ENCODE data around the gene CGB3.
"Not testable (repeated sequence)": the region's sequence is repeated elsewhere in the genome, so short reads cannot be mapped to it uniquely, and the experiment has no call there.

CGB3 gene

GRCh38 chr19:49042177-49042576 lies 18.0 kb upstream of the CGB3 start:
- H2AFZ ChIP-seq (ENCODE audit: low read length, unreplicated experiment) = no peak overlapping the region
- no peaks in the 10 kb centered on the region for H3K27me3 ChIP-seq (ENCODE audit: insufficient read depth, low read length)
- H3K27ac ChIP-seq (ENCODE audit: low read depth, low read length) = no peak overlapping the region
- no peaks in the 10 kb centered on the region for H3K4me1 ChIP-seq (ENCODE audit: control insufficient read depth, insufficient read depth, low read length, unreplicated experiment)
- H3K36me3 ChIP-seq (ENCODE audit: insufficient read depth, low read length) = no peaks in the 10 kb centered on the region
- H3K4me3 ChIP-seq (ENCODE audit: low read depth, low read length) = no peak overlapping the region
- no peaks in the 10 kb centered on the region for H3K79me2 ChIP-seq (ENCODE audit: control insufficient read depth, insufficient read depth, low read length, unreplicated experiment)

GRCh38 chr19:49039736-49040135 lies 15.6 kb upstream of the CGB3 start:
- H2AFZ ChIP-seq (ENCODE audit: low read length, unreplicated experiment); H3K27me3 ChIP-seq (ENCODE audit: insufficient read depth, low read length); H3K36me3 ChIP-seq (ENCODE audit: insufficient read depth, low read length); H3K4me3 ChIP-seq (ENCODE audit: low read depth, low read length); H3K79me2 ChIP-seq (ENCODE audit: control insufficient read depth, insufficient read depth, low read length, unreplicated experiment); H3K27ac ChIP-seq (ENCODE audit: low read depth, low read length); H3K4me1 ChIP-seq (ENCODE audit: control insufficient read depth, insufficient read depth, low read length, unreplicated experiment): not testable (repeated sequence)

GRCh38 chr19:49038557-49039276 lies 14.6 kb upstream of the CGB3 start:
- not testable (repeated sequence) for H3K27ac ChIP-seq (ENCODE audit: low read depth, low read length); H3K36me3 ChIP-seq (ENCODE audit: insufficient read depth, low read length); H3K79me2 ChIP-seq (ENCODE audit: control insufficient read depth, insufficient read depth, low read length, unreplicated experiment); H3K4me3 ChIP-seq (ENCODE audit: low read depth, low read length); H3K27me3 ChIP-seq (ENCODE audit: insufficient read depth, low read length); H2AFZ ChIP-seq (ENCODE audit: low read length, unreplicated experiment); H3K4me1 ChIP-seq (ENCODE audit: control insufficient read depth, insufficient read depth, low read length, unreplicated experiment)

- not testable (repeated sequence) for H3K79me2 ChIP-seq (ENCODE audit: control insufficient read depth, insufficient read depth, low read length, unreplicated experiment); H3K27me3 ChIP-seq (ENCODE audit: insufficient read depth, low read length); H3K27ac ChIP-seq (ENCODE audit: low read depth, low read length); H3K36me3 ChIP-seq (ENCODE audit: insufficient read depth, low read length); H3K4me3 ChIP-seq (ENCODE audit: low read depth, low read length); H2AFZ ChIP-seq (ENCODE audit: low read length, unreplicated experiment); H3K4me1 ChIP-seq (ENCODE audit: control insufficient read depth, insufficient read depth, low read length, unreplicated experiment)
Observed at GRCh38 chr19:49038111-49038510, 14.0 kb upstream of the CGB3 start.

- H3K27ac ChIP-seq (ENCODE audit: low read depth, low read length); H3K4me3 ChIP-seq (ENCODE audit: low read depth, low read length); H3K4me1 ChIP-seq (ENCODE audit: control insufficient read depth, insufficient read depth, low read length, unreplicated experiment): not testable (repeated sequence)
Observed at GRCh38 chr19:49036815-49037214, 12.7 kb upstream of the CGB3 start, which contains the start of gene CGB1. CGB1 (minus strand) TSS chr19:49036895; CDS start chr19:49036711, 184 bp downstream.

GRCh38 chr19:49031642-49032301 lies 7.6 kb upstream of the CGB3 start, which contains the start of gene CGB2:
CGB2 (plus strand) TSS chr19:49031890; CDS start chr19:49032096, 206 bp downstream.
- H3K79me2 ChIP-seq (ENCODE audit: control insufficient read depth, insufficient read depth, low read length, unreplicated experiment); H3K4me3 ChIP-seq (ENCODE audit: low read depth, low read length); H2AFZ ChIP-seq (ENCODE audit: low read length, unreplicated experiment); H3K4me1 ChIP-seq (ENCODE audit: control insufficient read depth, insufficient read depth, low read length, unreplicated experiment); H3K27me3 ChIP-seq (ENCODE audit: insufficient read depth, low read length); H3K27ac ChIP-seq (ENCODE audit: low read depth, low read length); H3K36me3 ChIP-seq (ENCODE audit: insufficient read depth, low read length): not testable (repeated sequence)

More at GRCh38 chr19:49036815-49037214, 12.7 kb upstream of the CGB3 start, which contains the start of gene CGB1:
- not testable (repeated sequence) for H2AFZ ChIP-seq (ENCODE audit: low read length, unreplicated experiment); H3K79me2 ChIP-seq (ENCODE audit: control insufficient read depth, insufficient read depth, low read length, unreplicated experiment); H3K27me3 ChIP-seq (ENCODE audit: insufficient read depth, low read length); H3K36me3 ChIP-seq (ENCODE audit: insufficient read depth, low read length)

- H3K36me3 ChIP-seq (ENCODE audit: insufficient read depth, low read length); H3K27ac ChIP-seq (ENCODE audit: low read depth, low read length); H3K4me3 ChIP-seq (ENCODE audit: low read depth, low read length); H3K27me3 ChIP-seq (ENCODE audit: insufficient read depth, low read length); H2AFZ ChIP-seq (ENCODE audit: low read length, unreplicated experiment); H3K4me1 ChIP-seq (ENCODE audit: control insufficient read depth, insufficient read depth, low read length, unreplicated experiment); H3K79me2 ChIP-seq (ENCODE audit: control insufficient read depth, insufficient read depth, low read length, unreplicated experiment): not testable (repeated sequence)
Observed at GRCh38 chr19:49030323-49030722, 6.2 kb upstream of the CGB3 start.

- H3K4me1 ChIP-seq (ENCODE audit: control insufficient read depth, insufficient read depth, low read length, unreplicated experiment); H3K36me3 ChIP-seq (ENCODE audit: insufficient read depth, low read length); H3K27ac ChIP-seq (ENCODE audit: low read depth, low read length); H3K79me2 ChIP-seq (ENCODE audit: control insufficient read depth, insufficient read depth, low read length, unreplicated experiment); H2AFZ ChIP-seq (ENCODE audit: low read length, unreplicated experiment); H3K4me3 ChIP-seq (ENCODE audit: low read depth, low read length); H3K27me3 ChIP-seq (ENCODE audit: insufficient read depth, low read length): not testable (repeated sequence)
Observed at GRCh38 chr19:49029749-49030148, 5.6 kb upstream of the CGB3 start.

GRCh38 chr19:49028686-49029085 lies 4.6 kb upstream of the CGB3 start:
- H3K36me3 ChIP-seq (ENCODE audit: insufficient read depth, low read length); H3K4me3 ChIP-seq (ENCODE audit: low read depth, low read length); H3K27me3 ChIP-seq (ENCODE audit: insufficient read depth, low read length); H3K79me2 ChIP-seq (ENCODE audit: control insufficient read depth, insufficient read depth, low read length, unreplicated experiment); H3K27ac ChIP-seq (ENCODE audit: low read depth, low read length); H3K4me1 ChIP-seq (ENCODE audit: control insufficient read depth, insufficient read depth, low read length, unreplicated experiment); H2AFZ ChIP-seq (ENCODE audit: low read length, unreplicated experiment): not testable (repeated sequence)

GRCh38 chr19:49025599-49025998 lies 1.5 kb upstream of the CGB3 start:
- H3K27ac ChIP-seq (ENCODE audit: low read depth, low read length); H3K4me1 ChIP-seq (ENCODE audit: control insufficient read depth, insufficient read depth, low read length, unreplicated experiment): not testable (repeated sequence)

GRCh38 chr19:49025088-49025487 lies 955 bp upstream of the CGB3 start:
- not testable (repeated sequence) for H3K4me3 ChIP-seq (ENCODE audit: low read depth, low read length); H3K27me3 ChIP-seq (ENCODE audit: insufficient read depth, low read length); H3K4me1 ChIP-seq (ENCODE audit: control insufficient read depth, insufficient read depth, low read length, unreplicated experiment); H3K36me3 ChIP-seq (ENCODE audit: insufficient read depth, low read length); H2AFZ ChIP-seq (ENCODE audit: low read length, unreplicated experiment); H3K79me2 ChIP-seq (ENCODE audit: control insufficient read depth, insufficient read depth, low read length, unreplicated experiment); H3K27ac ChIP-seq (ENCODE audit: low read depth, low read length)

More at GRCh38 chr19:49025599-49025998, 1.5 kb upstream of the CGB3 start:
- H3K27me3 ChIP-seq (ENCODE audit: insufficient read depth, low read length); H3K79me2 ChIP-seq (ENCODE audit: control insufficient read depth, insufficient read depth, low read length, unreplicated experiment); H3K4me3 ChIP-seq (ENCODE audit: low read depth, low read length); H2AFZ ChIP-seq (ENCODE audit: low read length, unreplicated experiment); H3K36me3 ChIP-seq (ENCODE audit: insufficient read depth, low read length): not testable (repeated sequence)
